ENCODE results near the gene SINHCAF.

Gene SINHCAF

DNA sequence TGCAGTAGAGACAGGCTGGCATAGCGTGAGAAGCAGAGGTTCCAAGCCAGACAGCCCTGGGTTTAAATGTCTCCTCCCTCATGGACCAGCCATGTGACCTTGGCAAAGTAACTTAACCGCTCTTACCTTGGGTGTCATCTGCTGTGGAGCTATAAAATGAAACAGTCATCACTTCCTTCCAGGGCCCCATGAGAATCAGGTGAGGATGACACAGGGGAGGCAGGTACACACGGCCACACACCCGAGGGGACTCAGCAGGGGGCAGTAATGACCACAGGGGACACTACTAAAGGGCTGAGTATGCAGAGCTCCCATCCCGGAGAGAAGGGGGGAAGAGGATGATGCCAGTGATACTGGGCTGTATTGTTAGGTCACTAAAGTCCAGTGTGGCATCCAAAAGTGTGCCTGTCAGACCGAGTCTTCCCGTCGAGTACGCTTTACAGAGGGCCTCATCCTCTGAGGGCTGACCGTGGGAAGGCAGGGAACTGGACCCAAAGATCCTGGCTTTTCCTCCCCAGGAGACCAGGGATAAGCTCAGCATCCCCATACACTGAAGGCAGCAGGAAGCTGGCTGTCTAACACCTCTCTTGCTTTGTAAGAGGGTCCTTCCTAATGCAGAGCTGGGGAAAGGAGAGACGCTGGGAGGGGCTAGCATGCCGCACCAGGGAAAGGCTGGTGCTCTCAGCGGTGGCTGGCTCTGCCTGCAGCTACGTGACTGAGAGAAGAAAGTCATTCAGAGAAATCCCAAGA is 94.2 kb downstream of the SINHCAF start:
- no peak for FAIRE-seq

All from endometrium (tissue), 2 donors.